ENCODE data around the gene RXRA.

The RXRA gene

DNA sequence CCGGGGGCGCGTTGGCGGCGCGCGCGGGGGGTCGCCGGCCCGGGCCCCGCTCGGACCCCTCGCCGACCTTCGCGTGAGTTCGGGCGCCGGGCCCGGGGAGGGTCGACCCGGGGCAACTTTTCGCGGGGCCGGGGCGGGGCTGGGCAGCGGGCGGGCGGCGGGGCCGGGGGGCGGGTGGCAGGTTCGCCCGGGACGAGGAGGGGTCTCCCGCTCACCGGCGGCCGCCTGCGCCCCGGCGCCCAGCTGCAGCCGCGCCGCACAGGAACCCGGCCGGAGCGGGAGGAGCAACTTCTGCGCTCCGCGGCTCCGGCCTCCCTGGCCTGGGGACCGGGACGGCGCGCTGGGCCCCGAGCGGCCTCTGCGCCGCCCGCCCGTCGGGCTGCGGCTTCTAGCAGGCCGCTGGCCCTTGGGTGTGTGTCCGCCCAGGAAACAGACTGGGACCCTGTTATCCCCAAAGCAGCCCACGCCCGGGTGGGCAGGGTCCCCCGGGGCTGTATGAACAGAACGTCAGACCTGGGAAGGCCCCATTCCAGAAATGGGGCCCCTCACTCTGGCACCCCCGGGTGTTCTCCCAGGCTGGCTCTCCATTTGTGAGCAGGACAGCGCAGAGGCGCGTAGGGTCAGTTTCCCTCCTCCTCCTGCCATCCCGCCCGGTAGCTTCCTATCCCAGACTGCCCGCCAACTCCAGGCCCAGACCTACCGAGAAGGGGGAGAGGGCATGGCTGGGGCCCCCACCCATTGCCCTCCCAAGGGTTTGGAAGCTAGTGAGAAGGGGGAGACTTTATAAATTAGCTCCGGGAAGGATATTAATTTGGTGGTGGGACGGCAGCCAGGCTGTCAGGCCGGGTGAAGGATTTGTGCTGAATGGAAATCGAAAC lies 708 bp downstream of the RXRA start:
- FAIRE-seq, result no peak

DNA sequence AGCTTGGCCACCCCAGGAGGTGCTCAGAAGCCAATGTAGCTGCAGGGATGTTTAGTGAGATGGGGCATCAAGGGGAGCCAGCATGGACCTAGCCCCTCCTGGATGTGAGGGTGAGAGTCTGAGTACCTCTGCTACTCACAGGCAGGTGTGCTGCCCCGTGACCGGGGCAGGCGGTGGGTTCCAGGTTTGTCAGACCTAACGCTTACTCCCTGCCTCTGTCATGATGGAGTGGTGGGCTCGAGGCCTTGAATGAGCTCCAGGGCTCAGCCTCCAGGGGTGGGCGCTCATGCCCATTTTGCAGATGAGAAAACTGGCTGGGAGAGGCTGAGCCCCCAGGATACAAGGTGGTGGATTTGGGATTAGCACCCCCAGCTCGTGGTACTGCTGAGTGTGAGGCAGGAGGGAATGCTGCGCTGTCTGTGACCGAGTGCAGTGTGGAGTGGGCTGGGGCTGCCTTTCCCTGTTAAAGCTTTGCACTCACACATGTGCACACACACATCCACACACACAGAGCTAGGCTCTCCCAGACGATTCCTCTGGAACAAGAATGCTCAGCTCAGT lies 1.5 kb downstream of the RXRA start:
- FAIRE-seq, result no peak

DNA sequence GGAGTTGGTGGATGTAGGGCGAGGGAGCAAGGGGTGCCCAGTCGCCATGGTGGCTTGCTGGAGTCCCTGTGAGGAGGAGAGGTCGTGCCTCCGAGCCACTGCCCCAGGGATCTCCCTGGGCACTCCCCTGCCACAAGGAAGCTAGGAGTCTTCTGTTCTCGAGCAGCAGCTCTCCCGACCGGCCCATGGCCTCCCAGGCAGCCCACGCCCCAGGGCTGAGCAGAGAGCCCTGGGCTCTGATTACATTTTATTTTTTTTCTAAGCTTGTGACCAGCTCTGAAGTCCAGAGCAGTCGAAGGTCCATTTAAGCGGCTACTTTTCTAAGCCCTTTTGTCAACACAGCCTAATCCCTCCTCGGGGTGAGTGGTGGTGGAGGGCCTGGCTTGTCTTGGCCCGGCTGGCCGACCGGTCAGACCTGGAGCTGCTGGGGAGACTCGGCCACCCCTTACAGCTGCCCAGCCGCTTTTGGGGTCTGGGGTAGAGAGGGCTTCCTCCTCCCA lies 2.1 kb downstream of the RXRA start:
- no peak for FAIRE-seq

DNA sequence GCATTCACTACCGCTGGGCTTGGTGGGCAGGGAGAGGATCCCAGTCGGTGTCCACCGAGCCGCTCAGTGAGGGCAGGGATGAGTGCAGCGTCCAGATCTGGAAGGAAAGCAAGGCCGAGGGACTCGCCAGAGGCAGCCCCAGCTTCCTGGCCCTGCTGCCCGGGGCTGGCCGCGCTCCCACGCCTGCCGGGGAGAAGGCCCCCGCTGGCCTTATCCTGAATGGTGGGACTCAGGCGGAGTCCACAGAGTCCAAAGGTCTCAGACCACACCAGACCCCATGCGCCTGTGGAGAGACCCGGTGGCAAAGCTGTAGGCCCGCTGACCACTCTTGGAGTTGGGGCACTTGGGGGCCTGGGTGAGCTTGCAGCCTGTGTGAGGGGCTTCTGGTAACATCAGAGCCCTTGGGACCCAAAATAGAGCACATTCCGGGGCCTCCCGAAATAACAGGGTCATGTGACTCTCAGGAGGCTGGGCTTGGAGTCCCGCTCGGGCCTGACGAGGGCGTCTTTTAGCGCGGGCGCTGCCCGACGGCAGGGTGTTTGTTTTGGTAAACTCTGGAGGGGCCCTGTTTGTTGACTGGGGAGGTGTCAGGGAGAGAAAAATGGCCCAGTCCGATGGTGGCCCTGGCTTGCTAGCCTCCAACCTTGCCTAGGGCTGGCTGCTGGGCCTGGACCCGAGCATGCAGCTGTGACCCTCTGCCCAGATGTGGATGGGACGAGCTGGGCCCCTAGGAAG lies 2.8 kb downstream of the RXRA start:
- no peak for FAIRE-seq

DNA sequence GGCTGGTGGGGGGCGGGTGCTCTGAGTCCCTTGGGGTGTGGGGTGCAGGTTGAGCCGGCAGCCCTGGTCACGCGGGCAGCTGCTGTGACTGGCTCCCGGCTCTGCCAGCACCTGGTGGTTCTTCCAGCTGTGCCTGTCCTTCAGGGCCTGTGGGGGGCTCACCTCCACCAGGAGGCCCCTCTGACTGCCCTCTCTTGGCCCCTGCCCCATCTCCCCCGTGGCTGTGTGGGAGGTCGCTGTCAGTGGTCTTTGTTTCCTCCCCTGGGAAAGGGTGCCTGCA lies 3.3 kb downstream of the RXRA start:
- no peak for FAIRE-seq

DNA sequence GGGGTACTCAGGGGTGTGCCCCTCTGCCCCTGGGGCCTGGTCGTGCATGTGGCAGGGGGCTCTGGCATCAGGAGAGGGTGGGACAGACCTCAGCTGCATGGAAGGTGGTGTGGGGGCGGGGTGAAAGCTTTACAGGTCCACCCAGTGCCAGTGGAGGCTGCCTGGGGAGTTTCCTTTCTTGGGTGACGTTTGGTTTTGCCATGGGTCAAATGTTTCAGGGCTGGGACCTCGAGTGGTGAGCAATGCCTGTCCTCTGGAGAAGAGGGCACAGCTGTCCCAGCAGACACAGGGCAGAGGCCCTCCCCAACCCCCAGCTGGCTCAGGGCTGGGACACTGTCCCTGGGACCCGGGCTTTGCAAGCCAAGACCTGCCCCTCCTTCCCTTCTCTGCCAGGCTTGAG lies 3.6 kb downstream of the RXRA start:
- FAIRE-seq, result no peak

DNA sequence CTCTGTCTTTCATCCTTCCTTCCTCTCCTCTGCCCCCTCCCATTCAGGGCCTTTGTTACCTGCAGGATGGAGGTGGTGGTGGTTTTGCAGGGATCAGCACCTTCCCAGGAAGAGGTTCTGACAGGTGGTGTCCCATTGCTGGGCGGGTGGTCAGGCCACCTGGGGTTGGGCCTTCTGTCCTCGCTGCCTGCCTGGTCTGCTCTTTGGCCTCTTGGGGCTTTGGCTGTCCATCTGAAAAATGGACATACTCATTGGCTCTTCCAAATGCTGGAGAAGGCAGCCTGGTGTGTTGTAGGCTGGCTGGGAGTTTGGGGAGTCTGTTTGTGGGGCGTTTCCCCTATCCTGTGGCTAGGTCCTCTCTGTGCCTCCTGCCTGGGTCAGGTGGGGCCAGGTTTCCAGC lies 4.3 kb downstream of the RXRA start:
- no peak for FAIRE-seq

DNA sequence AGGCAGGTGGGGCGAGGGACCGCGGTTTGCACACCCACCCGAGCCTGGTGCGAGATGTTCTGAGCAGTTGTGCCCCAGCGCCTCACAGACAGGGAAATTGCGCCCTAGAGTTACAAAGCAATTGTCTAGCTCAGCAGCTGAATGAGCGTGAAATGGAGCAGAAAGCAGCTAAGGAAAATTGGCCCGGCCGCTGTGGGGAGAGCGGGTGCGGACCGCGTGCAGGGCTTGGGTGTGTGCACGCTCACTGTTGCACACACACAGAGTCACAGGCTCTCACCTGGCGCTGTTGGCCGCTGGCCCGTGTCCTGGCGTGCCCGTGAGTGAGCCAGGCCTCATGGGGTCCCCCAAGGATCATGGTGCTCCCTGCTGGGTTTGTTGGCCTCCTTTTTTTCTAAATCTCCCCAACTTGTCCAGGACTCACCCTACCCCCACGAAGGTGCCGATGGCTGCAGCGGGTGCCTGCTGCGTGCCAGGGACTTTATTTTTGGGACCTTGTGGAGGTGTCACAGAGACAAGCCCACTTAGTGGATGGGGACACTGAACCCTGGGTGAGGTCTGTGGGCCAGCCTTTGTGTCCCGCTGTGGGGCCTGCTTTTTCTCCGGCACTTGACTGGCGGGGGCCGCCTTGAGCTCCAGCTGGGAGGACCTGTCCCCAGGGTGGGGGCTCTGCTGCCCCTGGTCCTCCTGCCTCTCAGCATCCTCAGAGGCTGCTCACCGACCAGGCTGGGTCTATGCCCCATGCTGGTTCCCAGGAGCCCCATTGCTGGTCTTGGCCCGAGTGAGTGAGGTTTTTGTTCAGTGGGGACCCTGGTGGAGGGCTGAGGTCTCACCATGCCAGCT lies 5.2 kb downstream of the RXRA start:
- no peak for FAIRE-seq

DNA sequence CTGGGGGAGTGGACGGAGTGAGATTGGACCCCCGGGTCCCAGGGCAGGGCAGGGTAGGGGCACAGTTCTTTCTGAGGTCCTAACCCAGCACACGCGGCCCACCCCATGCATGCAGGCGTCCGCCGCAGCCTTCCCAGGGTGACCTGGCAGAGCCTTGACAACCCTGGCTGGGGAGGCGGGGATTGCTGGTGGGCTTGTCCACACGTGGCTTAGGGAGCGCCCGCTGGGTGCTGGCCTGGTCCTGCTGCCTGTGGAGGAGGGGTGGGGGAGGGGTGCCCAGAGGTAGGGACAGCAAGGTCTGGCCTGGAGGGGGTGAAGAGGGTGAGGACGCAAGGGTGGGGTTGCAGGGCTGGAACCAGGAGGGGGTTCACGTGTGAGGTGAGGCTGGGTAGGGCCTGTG lies 6.0 kb downstream of the RXRA start:
- no peak for FAIRE-seq

DNA sequence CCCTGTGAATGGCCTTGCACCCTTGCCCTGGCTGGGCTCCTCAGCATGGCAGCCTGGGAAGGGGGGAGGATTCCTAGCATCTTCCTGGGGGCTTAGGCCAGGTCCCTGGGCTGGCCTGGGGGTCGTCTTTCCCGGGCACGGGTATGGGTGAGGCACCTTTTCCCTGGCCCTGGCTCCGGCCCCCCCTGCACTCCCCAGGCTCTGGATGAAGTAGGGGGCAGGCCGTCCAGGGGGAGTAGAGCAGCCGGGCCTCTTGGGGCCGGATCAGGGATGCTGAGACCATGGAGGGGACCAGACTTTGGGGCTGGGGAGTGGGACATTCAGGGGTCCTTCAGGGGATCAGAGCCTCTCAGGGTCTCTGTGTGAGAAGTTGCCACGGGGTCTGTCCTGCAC lies 6.6 kb downstream of the RXRA start:
- no peak for FAIRE-seq

DNA sequence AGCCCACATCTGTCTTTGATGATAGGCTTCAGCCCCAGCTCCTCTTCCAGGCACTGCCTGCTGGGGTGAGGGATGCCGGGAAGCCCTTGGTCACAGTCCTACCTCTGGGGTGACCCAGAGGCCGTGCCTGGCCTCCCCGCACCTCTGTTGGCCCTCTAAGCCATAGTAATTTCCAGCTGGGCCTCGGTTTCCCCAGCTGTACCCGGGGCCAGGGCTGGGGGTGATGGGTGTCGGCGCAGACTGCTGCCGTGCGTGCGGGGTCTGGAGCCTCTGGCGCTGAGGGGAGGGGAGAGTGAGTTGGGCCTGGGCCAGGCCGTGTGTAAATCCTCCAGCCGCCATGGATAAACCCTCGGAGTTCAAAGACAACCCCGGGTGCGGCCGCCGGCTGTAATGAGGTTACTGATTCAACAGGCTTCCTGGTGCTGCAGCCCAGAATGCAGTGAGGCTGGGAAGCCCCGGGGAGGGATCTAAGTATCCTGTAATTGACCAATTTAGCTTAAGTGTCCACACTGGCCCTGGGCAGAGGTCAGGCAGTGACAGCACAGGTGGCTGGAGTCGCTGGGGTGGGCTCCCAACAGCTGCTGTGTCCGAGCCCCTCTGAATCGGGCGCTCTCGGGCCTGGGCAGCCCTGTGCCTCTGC lies 7.1 kb downstream of the RXRA start:
- no peak for FAIRE-seq

DNA sequence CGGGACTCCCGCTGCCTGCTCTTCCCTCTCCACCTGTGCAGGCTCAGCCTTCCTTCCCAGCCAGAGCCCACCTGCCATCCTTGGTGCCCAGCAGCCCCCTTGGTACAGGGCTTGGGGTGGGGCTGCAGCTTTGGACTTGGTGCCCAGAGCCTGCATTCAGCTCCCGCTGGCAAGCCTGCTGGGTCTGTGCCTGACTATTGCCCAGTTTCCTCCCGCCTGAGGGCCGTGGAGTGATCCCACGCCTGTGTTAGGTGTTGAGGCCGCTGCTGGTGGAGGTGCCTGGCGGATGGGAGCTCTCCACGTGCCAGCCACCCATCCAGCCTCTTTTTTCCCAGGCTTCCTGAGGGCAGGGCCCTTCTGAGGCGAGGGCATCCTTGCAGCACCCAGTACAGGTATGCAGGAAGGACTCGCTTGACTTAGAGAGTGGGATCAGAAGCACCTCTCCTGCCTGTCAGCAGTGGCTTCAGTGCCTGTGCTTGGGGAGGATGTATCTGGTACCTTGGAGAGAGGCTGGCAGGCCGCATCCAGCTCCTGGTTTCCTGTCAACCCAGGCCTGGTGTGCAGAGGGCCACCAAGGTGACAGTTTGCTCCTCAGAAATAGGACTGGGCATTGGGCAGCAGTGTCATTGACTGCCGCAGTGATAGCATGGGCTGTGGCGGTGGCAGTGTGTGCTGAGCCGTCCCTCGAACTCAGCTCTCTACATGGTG lies 7.8 kb downstream of the RXRA start:
- FAIRE-seq, result no peak

DNA sequence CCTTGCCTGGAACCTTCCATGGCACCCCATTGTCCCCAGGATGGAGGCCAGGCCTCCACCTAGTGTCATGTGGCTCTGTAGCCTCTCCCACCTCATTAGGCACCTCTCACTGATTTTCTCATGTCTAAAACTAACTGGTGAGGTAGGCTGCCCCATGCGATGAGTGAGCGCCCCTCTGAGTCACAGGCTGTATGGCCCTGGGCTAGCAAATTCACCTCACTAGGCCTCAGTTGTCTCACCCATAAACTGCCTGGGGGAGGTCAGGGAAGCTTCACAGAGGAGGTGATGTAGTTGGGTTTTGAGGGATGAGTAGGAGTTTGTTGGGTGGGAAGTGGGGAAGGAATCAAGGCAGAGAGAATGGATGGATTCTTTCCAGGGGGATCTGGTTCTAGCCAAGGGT lies 8.8 kb downstream of the RXRA start:
- no peak for FAIRE-seq

DNA sequence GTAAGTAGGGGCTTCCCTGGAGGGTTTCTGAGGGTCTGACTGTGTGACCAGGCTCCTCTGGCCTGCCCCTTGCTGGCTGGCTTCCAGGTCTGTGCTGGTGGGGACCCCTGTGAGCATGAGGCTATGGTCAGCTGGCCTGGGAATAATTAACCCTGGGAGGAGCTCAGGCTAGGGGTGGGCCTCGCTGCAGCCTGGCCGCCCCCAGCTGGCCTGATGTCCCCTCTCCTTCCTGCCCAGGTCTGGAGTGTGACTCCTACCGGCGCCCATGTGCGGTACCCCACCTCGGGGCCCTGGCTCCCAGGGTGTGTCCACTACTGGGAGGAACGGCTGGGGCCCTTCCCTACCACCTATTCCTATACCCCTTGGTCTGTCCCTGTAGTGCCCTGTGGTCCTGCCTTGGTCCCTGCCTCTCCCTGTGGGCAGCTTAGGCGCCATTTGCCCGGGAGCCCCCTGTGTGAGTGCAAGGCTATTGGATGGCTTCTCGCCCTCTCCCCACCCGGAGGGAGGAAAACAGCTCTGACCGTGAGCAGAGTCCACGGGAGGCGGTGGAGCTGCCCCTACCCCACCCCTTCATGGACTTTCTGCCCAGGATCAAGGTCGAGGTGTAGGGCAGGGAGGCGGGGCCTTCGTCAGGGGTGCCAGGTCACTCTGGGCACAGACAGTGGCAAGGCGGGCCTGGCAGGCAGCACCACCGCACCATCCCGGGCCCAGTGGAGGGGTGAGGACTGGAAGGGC lies 9.4 kb downstream of the RXRA start:
- no peak for FAIRE-seq

DNA sequence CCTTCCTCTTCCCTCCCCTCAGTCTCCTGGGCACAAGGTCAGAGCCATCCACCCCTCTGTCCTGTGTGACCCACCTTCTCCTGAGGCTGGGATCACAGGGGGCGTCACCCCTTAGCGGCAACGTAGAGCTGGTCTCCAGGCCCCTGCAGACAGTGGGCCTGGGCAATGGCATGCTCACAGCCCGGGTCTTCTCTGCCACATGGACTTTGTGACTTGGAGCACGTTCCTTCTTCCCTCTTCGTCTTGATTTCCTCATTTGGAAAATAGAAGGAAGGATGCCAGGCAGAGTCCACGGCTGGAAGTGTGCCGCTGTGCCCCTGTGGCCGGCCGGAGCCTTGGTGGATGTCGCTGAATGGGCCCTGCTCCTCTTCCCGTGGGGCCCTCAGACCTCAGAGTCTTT lies 10.0 kb downstream of the RXRA start:
- FAIRE-seq, result no peak

DNA sequence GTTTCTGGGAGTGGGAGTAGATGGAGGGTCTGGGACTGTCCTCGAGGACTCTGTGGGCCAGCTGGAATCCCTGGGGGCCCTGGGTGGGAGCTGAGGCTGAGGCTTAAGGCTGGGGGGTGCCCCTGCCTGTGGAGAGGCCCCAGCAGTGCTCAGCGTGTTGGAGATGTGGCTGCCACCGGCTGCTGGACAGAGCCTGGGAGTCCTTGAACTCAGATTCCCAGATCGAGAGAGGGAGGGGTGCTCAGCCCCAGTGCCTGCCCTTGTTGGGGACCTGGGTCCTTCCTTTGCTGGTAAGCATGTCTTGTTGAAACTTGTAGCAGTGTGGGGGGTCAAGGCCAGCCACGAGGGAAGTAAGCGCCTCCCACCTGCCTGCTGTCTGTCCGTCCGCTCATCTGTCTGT lies 10.7 kb downstream of the RXRA start:
- FAIRE-seq, result no peak

DNA sequence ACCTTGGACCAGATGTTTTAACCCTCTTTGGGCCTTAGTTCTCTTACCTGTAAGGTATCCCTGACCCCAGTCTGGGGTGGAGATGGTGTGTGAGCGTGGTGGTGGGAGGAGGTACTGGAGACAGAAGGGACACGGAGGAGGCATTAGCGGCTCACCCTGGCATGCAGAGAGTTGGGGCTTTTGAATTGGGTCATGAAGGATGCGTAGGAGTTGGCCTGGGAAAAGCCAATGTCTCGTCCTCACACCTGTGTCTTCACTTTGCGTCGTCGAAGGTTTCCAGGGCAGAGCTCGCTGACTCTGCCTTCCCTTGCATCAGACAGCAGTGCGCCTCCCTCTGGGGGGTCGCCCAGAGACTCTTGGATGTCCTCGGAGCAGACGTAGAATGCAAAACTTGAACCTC lies 11.2 kb downstream of the RXRA start:
- no peak for FAIRE-seq

DNA sequence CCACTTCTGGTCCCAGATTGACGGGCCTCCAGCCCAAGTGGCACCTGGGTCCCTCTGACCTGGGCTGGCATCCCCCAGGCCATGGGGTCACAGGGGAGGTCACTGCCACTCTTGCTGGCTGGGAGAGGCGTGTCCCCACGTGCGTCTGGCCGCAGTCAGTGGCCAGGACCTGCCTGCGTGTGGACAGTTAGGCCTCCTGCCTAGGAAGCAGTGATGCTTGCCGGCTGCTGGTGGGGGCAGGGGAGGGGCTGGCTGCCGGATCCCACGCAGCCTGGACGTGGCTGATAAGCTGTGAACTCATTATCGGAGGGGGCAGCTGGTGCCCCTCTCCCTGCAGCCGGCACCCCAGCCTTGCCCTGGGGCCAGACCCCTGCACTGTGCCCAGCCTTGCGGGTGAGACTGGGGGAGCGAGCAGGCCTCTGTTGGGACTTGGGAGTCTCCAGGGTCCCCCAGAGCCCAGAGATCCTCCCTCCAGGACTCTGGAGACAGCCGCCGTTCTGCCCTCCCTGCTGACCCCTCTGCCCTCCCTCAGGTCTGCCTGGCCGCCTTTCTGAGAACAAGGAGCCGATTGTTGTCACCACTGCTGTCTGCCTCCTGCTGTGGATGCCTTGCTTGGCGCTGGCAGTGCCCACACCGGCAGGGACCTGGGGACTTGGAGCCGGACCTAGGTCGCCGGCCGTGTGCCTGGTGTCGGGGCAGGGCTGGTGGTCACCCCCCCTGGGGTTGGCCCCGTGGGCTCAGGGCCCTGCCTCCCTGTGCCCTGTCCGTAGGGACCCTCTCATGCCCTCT lies 12.3 kb downstream of the RXRA start:
- FAIRE-seq, result no peak

DNA sequence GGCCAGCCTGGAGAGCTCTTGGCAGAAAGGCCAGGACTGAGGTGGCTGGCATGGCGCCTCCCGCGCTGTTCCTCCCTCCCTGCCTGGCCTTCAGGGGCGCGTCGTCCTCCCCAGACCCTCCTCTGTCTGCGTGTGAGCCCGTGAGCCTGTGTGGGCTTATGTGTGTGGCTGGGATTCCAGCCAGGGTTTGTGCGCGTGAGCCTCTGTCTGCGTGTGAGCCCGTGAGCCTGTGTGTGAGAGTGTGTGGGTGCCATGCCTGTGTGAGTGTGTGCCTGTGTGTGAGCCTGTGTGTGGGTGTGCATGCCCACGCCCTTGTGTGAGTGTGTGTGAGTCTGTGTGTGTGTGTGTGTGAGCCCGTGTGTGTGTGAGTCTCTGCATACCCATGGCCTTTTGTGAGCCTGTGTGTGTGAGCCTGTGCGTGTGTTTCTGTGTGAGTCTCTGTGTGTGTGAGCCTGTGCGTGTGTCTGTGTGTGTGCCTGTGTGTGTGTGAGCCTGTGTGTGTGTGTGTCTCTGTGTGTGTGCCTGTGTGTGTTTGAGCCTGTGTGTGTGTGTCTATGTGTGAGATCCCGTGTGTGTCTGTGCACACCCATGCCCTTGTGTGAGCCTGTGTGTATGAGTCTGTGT lies 13.0 kb downstream of the RXRA start:
- no peak for FAIRE-seq
